Measurements from ENCODE around the gene JADE2. TPM values are rescaled to one million over a fixed set of nuclear protein-coding genes. Genes with fewer than 3 reads are reported as not detected.

The JADE2 gene
- total and polyA plus RNA-seq, 2 of the 8 experiments (the other 6 are each of a cell fraction or from before 2014, with no cell fraction given), result 19.2 to 55.8 TPM

GRCh38 chr5:134552301-134552700 is 26.8 kb downstream of the JADE2 start (continued):
- no peak for TF ChIP-seq CHD7 (IDR thresholded peaks at IDR 0.05; ENCODE audit: insufficient replicate concordance, low read length)
- TF ChIP-seq USF2 (IDR thresholded peaks at IDR 0.05; ENCODE audit: low read length), result no peak
- TF ChIP-seq RXRA (IDR thresholded peaks at IDR 0.05; ENCODE audit: insufficient read depth, low read depth, low read length), result no peak
- no peak for TF ChIP-seq KDM4A (IDR thresholded peaks at IDR 0.05; ENCODE audit: low read depth, low read length, severe bottlenecking)
- TF ChIP-seq KDM1A (IDR thresholded peaks at IDR 0.05; ENCODE audit: borderline replicate concordance, low read length), result no peak
- TF ChIP-seq GTF2F1 (IDR thresholded peaks at IDR 0.05; ENCODE audit: borderline replicate concordance, low read depth, low read length), result no peak
- no peak for TF ChIP-seq TAF1 (IDR thresholded peaks at IDR 0.05; ENCODE audit: low read depth, low read length)

Measured in H1 (cell line).